Fibroblast of peridontal ligament (primary cell): ENCODE results near the gene UHRF2.
"Not testable (repeated sequence)": the region's sequence is repeated elsewhere in the genome, so short reads cannot be mapped to it uniquely, and the experiment has no call there.

Experiments used
- DNase-seq: peaks from one replicate; pipeline ENCODE4 v3.0.0-alpha.2; 2010; ENCODE audit errors: extremely low read depth

UHRF2 gene

GRCh38 chr9:6428940-6429889, 16.2 kb downstream of the UHRF2 start:
- no peak for DNase-seq

- DNase-seq = no peak
These were observed 18.0 kb downstream of the UHRF2 start for GRCh38 chr9:6431038-6431437.

GRCh38 chr9:6433410-6433809, 20.4 kb downstream of the UHRF2 start:
- DNase-seq = no peak

GRCh38 chr9:6439051-6439703, 26.2 kb downstream of the UHRF2 start:
- no peak for DNase-seq

- no peak for DNase-seq
These were observed 27.4 kb downstream of the UHRF2 start for GRCh38 chr9:6440405-6440804.

- DNase-seq = no peak
These were observed 28.3 kb downstream of the UHRF2 start for GRCh38 chr9:6441269-6441668.

- peak; percentile 76 for DNase-seq
These were observed 30.7 kb downstream of the UHRF2 start for GRCh38 chr9:6443661-6444060.

GRCh38 chr9:6444128-6444527, 31.1 kb downstream of the UHRF2 start:
- no peak for DNase-seq

GRCh38 chr9:6449086-6449485, 36.1 kb downstream of the UHRF2 start:
- no peak for DNase-seq

- DNase-seq = no peak
These were observed 36.6 kb downstream of the UHRF2 start for GRCh38 chr9:6449645-6450044.

GRCh38 chr9:6450641-6451375, 37.8 kb downstream of the UHRF2 start:
- DNase-seq = no peak

- not testable (repeated sequence) for DNase-seq
These were observed 42.3 kb downstream of the UHRF2 start for GRCh38 chr9:6455292-6455691.

GRCh38 chr9:6458704-6459103, 45.7 kb downstream of the UHRF2 start:
- DNase-seq = not testable (repeated sequence)

GRCh38 chr9:6459718-6460117, 46.7 kb downstream of the UHRF2 start:
- no peak for DNase-seq

- no peak for DNase-seq
These were observed 47.3 kb downstream of the UHRF2 start for GRCh38 chr9:6460189-6460768.

- no peak for DNase-seq
These were observed 48.6 kb downstream of the UHRF2 start for GRCh38 chr9:6461619-6462018.

- peak; percentile 18 for DNase-seq
These were observed 54.1 kb downstream of the UHRF2 start for GRCh38 chr9:6467006-6467625.

GRCh38 chr9:6471231-6471850, 58.3 kb downstream of the UHRF2 start:
- DNase-seq = no peak

GRCh38 chr9:6473151-6473550, 60.2 kb downstream of the UHRF2 start:
- no peak for DNase-seq

- no peak for DNase-seq
These were observed 67.0 kb downstream of the UHRF2 start for GRCh38 chr9:6479959-6480358.

GRCh38 chr9:6484210-6484609, 71.2 kb downstream of the UHRF2 start:
- no peak for DNase-seq
